RPMI7951 (cell line): ENCODE measurements around the gene KMT2D. TPM values are rescaled to one million over a fixed set of nuclear protein-coding genes. Genes with fewer than 3 reads are reported as not detected.

Source experiments
- DNase-seq: peaks from one replicate; pipeline ENCODE4 v3.0.0-alpha.2; 2012; ENCODE audit warnings: low read depth
- total RNA-seq: library from RNA; depleted of rRNA; stranded (reverse); fragments of >200 nt; shearing (Covaris generic); gene quantifications from 2 replicates; pipeline ENCODE4 v1.2.3, GENCODE V29; 2014; rRNA removed

The KMT2D gene
- total RNA-seq, 1 experiment from 2014 or later = 6.8 TPM

DNA sequence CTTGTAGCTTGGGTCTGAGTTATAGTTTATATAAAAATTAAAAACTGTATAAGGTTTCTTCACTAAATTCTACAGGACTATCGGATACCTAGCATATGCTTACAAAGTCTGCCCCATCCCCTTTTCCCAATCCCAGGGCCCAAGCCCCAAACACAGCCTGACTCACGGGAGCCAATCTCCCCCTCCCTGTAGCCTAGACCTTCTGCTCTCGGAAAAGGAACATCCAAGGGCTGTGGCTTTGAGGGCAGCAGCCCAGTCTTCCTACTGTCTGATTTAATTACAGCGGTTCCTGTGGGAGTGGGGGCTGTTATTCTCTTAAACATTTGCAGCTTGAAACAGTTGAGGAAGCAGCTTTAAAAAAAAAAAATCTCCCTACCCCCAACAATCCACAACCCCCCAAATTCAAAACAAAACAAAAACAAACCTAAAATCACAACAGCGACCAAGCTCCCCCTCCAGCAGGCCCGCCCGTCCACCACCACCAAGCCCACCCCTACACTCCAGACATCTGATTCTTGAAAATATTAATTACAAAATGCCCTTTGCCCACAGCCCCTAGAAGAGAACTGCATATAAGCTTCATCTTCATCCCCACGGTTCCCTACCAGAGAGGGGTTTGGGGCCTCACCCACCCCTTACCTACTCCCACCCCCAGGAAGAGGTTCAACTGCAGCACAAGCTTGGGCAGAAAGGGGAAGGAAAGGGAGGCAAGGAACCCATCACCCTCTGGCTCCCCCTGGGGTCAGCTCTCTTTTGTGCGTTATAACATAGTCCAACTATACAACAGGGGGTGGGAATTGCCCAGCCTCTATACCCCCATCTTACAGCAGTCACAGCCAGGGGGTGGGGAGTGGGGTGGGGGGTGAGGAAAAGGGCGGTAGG is 40.9 kb downstream of the KMT2D start:
- peak; percentile 21 for DNase-seq

DNA sequence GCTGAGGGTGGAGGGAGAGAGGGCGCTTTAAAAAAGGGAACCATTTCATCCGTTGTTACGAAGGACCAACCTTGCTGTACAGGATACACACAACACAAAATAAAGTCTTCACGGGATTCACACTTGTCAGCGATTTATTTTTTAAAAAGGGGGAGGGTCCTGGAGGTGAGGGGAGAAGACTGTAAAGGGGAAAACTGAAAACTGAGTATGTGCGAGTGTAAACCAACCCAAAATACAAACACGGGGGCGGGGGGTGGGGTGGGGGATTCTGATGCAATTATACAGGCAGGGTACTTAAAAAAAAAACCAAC is 41.5 kb downstream of the KMT2D start:
- no peak for DNase-seq

DNA sequence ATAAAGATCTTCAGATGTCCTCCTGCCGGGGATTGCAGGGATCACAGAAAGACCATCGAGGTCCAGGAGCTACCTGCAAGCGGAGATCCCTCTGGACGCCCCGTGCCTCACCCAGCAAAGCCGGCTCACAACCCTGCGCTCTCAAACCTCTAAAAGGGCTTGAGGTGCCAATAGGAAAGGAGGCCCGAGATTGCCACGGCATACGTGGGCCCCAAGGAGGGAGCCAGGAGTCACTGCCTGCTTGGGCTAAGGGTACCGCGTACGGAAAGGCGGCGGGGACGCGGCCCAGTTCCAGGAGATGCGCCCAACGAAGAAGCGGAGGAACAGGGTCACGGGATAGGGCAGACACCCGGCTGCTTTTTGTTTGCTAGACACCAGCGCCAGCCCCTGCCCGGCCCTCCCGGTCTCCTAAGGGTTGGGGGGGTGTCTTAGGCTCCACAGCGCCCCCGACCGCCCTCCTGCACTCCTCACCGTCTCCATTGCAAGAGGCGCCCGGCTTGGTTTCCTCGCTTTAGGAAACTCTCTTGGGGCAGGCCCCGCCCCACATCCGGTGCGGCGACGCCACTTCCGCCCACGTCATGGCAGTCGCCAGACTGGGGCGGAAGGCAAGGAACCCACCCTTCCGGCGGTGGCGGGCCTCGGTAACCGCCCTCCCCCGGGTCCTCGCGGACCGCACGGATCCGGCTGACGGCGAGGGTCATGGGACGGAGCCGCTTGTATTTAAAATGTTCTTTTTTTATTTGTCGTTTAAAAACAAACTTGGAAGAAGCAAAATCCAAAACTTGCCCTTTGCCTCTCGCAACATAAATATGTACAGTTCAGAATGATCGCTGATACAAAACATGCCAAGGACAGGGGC is 42.1 kb downstream of the KMT2D start, which contains the start of gene PRKAG1:
TSS of gene PRKAG1 (minus strand) at position 516 of the 859 bp plus-strand sequence. CDS start at position 480, 36 bp downstream.
- DNase-seq = peak; percentile 92

DNA sequence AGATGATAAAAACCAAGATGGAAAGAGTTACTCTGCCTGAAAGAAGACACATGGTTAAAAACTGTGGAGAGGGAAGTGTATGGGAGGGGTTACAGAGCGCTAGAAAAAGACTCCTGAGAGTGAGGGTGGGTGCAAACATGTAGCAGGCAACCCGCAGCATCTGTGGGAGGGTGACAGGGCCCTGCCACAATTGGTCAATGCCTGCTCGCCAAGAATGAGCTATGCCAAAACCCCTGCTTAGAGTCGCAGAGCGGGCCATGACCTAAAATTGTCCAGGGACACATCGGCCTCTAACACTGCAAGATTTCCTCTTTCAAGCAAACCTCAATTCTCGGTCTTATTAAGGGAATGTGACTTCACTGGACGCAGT is 42.7 kb downstream of the KMT2D start:
- peak; percentile 42 for DNase-seq

DNA sequence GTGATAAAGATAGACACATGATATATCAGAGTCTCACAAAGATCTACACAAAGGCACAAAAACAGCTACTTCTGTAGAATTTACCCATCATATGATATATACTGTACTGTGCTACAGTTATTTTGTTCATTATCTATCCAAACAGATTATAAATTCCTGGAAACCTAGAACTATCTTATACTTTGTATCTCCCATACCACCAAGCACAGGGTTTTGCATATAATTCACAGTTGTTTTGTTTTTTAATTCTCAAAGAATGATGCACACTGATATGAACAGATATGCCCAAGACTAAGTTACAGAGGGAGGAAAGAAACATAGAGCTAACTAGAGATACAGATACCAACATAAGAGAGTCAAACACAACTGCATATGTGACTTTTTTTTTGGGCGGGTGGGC is 45.4 kb downstream of the KMT2D start:
- no peak for DNase-seq

DNA sequence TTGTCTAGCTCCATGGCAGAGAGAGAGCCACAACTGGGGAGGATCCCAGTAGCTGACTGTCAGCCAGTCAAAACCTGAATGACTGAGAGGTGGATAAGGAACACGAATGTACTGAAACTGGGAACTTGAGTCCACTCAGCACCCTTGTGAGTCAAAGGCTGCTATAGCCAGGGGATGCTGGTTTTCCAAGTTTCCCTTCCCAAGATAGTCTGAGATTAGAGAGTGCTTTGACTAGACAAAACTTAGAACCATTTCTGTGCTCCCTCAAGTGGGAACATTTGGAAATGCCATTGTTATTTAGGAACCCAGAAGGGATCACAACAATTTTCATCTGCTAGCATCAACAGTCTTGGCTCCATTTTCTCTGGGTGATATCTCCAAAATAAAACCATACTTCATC is 46.0 kb downstream of the KMT2D start:
- DNase-seq = peak; percentile 13

DNA sequence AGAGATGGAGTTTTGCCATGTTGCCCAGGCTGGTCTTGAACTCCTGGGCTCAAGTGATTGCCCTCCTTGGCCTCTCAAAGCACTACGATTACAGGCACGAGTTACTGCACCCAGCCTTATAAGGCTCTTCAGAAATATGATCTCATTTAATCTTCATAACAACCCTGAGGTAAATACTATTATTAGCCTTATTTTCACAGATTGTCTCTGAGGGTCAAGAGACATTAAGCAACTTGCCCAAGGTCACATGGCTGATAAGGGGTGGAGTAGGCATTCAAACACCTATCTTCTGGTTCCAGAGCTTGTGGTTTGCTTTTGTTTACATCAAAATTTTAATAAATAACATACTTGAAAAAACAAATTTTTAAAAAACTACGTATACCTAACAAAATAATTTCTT is 47.2 kb downstream of the KMT2D start:
- DNase-seq = no peak

DNA sequence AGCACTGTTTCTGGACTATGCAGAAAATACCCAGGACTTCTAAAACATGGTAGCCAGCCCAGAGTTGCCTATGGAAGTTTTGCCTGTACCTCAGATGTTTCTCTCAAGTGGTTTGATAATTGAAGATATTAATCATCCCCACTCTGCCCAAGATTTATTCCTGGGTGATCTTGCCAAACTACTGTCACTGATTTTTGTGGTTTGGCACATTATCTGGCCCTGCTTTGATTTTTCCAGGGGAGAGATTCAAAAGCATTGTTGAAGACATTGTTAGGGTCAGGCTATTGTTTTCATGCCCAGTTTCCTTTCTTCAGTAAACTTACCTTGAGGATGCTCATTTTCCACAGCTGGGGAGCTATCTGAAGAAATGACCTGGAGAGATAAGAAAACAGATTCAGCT is 47.9 kb downstream of the KMT2D start:
- no peak for DNase-seq

Other genes with a start within 250 kb of the KMT2D start
- 10.5 and 11.2 TPM in 2 replicates for gene CACNB3, start 242.3 kb downstream of the KMT2D start, total RNA-seq
- gene DDX23, start 208.6 kb downstream of the KMT2D start, total RNA-seq = 55.7 and 59.1 TPM in 2 replicates
- 0.29 TPM in 1 of 2 replicates, not detected in the other for gene RND1, start 194.9 kb downstream of the KMT2D start, total RNA-seq
- 27.6 and 31.7 TPM in 2 replicates for gene FKBP11, start 135.3 kb downstream of the KMT2D start, total RNA-seq
- gene ARF3, start 103.3 kb downstream of the KMT2D start, total RNA-seq = 47.8 and 57.1 TPM in 2 replicates
- gene WNT10B, start 89.1 kb downstream of the KMT2D start, total RNA-seq = 0.29 TPM in 1 of 2 replicates, not detected in the other
- gene WNT1, start 82.5 kb downstream of the KMT2D start, total RNA-seq = not detected in 2 replicates
- gene DDN, start 61.4 kb downstream of the KMT2D start, total RNA-seq = not detected in 2 replicates
- 81.3 and 89.6 TPM in 2 replicates for gene PRKAG1, start 42.0 kb downstream of the KMT2D start, total RNA-seq
- 6.7 and 13.2 TPM in 2 replicates for gene RHEBL1, start 9.2 kb upstream of the KMT2D start, total RNA-seq
- not detected in 2 replicates for gene DHH, start 34.0 kb upstream of the KMT2D start, total RNA-seq
- 11.7 and 24.5 TPM in 2 replicates for gene LMBR1L, start 50.1 kb upstream of the KMT2D start, total RNA-seq
- 2,897 and 4,302 TPM in 2 replicates for gene TUBA1B, start 70.6 kb upstream of the KMT2D start, total RNA-seq
- 649 and 744 TPM in 2 replicates for gene TUBA1A, start 128.3 kb upstream of the KMT2D start, total RNA-seq
- gene TUBA1C, start 204.3 kb upstream of the KMT2D start, total RNA-seq = 1,253 and 1,613 TPM in 2 replicates
- gene PRPH, start 234.4 kb upstream of the KMT2D start, total RNA-seq = 0.12 TPM in 1 of 2 replicates, not detected in the other